SK-N-MC (cell line): ENCODE data around the gene ALPK1.
"Not testable (repeated sequence)": the region's sequence is repeated elsewhere in the genome, so short reads cannot be mapped to it uniquely, and the experiment has no call there.

Experiments
- DNase-seq: peaks from one replicate; pipeline ENCODE4 v3.0.0-alpha.2; 2011; ENCODE audit warnings: low read depth, low spot score
- H3K27ac ChIP-seq: fragments of 200-600 bp; sonication (generic); 2 replicates; pipeline ENCODE4 v1.5.1; 2016; ENCODE audit warnings: mixed run types
- H3K36me3 ChIP-seq: fragments of 200-600 bp; sonication (generic); 2 replicates; pipeline ENCODE4 v1.6.1; 2017; ENCODE audit warnings: antibody characterized with exemption, low read length, mixed read lengths; ENCODE audit not compliant: insufficient read depth
- H3K4me3 ChIP-seq: fragments of 200-600 bp; sonication (generic); 2 replicates; pipeline ENCODE4 v1.5.1; 2016
- H3K9ac ChIP-seq: fragments of 200-600 bp; sonication (generic); 2 replicates; pipeline ENCODE4 v1.8.0; 2017; ENCODE audit warnings: mixed run types, mixed read lengths; ENCODE audit not compliant: insufficient read length
- H3K9me3 ChIP-seq: fragments of 200-600 bp; sonication (generic); 2 replicates; pipeline ENCODE4 v1.6.1; 2017; ENCODE audit warnings: low read depth, mild to moderate bottlenecking, antibody characterized with exemption, low read length, moderate library complexity, mixed read lengths
- EZH2 ChIP-seq: fragments of 200-600 bp; sonication (generic); IDR thresholded peaks from one replicate; pipeline ENCODE4 v1.6.1; 2017; ENCODE audit warnings: antibody characterized with exemption
- FOXP2 ChIP-seq: optimal IDR thresholded peaks from 2 replicates; pipeline ENCODE3; 2011; ENCODE audit warnings: mild to moderate bottlenecking, moderate library complexity; ENCODE audit not compliant: insufficient read depth; ENCODE audit errors: extremely low read length, control extremely low read depth
- POLR2AphosphoS5 ChIP-seq: IDR thresholded peaks from 2 replicates; pipeline ENCODE4 v1.6.1; 2012; ENCODE audit warnings: mild to moderate bottlenecking, low read depth, low read length, borderline replicate concordance

Gene ALPK1

DNA sequence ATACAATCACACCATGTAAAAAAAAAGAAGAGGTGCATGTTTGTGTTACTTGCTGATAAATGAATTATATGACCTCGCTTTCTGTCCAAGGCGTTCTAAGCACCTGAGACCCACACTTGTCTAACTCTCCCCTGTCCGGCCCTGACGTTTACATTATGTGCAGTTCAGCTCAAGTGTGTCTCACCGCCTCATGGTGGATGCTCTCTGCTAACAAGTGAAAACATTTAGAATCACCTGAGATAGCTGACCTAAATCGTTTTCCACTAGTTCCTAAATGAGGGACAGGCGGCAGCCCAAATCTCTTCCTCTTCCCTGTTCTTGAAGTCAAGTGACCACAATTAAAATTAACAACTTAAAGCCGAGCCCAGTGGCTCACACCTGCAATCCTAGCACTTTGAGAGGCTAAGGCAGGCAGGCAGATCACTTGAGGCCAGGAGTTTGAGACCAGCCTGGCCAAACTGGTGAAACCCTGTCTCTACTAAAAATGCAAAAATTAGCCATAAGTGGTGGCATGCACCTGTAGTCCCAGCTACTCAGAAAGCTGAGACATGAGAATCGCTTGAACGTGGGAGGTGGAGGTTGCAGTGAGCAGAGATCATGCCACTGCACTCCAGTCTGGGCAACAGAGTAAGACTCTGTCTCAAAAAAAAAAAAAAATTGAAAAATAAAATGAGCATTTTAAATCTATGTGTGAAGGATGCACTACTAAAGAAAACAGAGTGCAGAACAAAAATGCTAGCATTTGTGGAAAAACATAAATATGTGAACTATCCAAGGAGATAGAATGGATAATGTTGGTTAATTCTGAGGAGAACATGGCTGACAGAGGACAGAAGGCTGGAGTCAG is 7.5 kb upstream of the ALPK1 start:
- H3K27ac ChIP-seq: no peak overlapping the region
- no peak for DNase-seq
- no peak for TF ChIP-seq FOXP2
- TF ChIP-seq POLR2AphosphoS5: no peak
- no peak for TF ChIP-seq EZH2
- H3K9ac ChIP-seq: no peak overlapping the region
- H3K9me3 ChIP-seq: no peaks in the 10 kb centered on the region
- H3K4me3 ChIP-seq: no peak overlapping the region
- no peaks in the 10 kb centered on the region for H3K36me3 ChIP-seq

DNA sequence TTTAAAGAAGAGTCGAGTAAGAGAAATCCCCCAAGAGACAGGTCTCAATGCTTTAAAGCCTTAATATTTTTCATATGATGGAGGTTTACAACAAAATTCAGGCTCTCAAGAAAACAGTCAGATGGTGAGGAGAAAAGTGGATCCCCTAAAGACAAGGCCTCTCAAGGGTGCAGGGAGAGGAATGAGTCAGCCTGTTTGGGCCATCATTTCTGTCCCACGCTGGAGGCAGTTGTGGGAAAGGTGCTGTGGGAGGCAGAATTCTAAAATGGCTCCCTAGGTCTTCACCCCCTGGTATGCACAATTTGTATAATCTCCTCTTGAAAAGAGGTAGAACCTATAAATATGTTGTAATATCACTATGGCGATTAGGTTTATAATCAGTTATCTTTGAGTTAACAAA is 6.8 kb upstream of the ALPK1 start:
- no peak overlapping the region for H3K9ac ChIP-seq
- no peaks in the 10 kb centered on the region for H3K36me3 ChIP-seq
- no peaks in the 10 kb centered on the region for H3K9me3 ChIP-seq
- H3K4me3 ChIP-seq: no peak overlapping the region
- DNase-seq: no peak
- no peak overlapping the region for H3K27ac ChIP-seq
- TF ChIP-seq EZH2 (no peak), FOXP2 (no peak), POLR2AphosphoS5 (no peak)

DNA sequence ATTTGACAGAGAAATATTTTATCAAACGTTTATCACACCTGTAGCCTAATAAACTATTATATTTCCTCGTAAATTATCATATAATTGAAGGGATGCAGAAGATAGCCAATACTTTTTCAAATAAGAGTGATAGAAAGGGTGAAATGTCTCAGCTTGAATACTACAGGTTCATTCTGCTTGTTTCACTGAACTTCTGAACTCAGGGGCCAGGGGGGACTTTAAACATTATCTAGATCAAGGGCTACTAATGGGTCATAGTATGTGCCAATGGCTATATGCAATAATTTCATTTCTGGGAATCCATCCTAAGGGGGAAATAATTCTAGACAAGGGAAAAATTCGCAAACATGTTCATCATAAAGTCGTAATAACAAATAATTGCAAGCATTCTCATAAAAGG is 2.6 kb downstream of the ALPK1 start:
- peaks cover 4% of the 10 kb centered on the region; the same call in 1 of the 2 replicates for H3K36me3 ChIP-seq
- H3K27ac ChIP-seq: no peak overlapping the region
- TF ChIP-seq FOXP2 (no peak), EZH2 (no peak), POLR2AphosphoS5 (no peak)
- H3K9me3 ChIP-seq: no peaks in the 10 kb centered on the region
- no peak overlapping the region for H3K4me3 ChIP-seq
- no peak overlapping the region for H3K9ac ChIP-seq
- no peak for DNase-seq

DNA sequence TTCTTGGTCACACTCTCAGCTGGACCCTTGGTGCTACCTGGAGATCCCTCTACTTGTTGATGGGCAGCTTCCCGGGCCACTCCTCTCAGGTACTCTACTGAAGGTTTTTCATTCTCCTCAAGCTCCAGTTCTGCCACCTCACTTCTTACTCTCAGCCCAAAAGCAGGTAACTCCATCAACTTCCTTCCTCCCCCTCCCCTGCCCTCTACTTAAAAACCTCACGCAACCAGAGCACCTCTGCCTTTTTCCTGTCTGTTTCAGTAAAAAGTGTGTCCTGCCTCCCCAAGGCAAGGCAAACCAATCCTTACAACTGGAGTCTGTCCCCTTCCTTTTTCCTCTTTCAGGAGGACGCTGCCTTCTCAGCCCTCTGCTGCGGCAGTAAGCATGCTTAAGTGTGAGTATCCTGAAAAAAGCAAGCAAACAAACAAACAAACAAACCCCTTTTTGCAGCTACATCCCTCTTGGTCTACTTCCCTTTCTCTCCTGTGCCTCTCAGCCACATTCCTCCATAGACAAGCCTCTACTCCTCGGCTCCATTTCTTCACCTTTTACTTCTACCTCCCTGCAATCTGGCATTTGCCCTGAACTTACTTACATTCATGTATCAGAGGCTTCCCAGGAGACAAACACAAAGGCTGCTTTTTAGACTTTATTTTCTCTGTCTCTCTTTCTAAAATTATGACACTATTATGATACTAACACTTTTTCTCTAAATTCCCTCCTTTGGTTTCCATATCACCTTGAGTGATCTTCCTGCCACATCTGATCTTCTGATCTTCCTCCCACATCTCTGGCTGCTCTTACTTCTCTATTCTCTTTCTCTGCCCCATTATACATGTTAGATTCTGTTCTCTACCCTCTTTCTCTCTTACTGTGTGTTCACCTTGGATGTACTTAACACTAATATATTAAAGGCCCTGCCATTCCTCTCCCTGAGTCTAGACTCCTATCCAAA is 5.4 kb downstream of the ALPK1 start:
- Histone ChIP-seq H3K4me3 (no peak overlapping the region), H3K27ac (no peak overlapping the region), H3K9me3 (no peaks in the 10 kb centered on the region), H3K36me3 (peaks cover 4% of the 10 kb centered on the region; the same call in 1 of the 2 replicates), H3K9ac (no peak overlapping the region)
- no peak for DNase-seq
- no peak for TF ChIP-seq FOXP2
- TF ChIP-seq EZH2: no peak
- TF ChIP-seq POLR2AphosphoS5: no peak

DNA sequence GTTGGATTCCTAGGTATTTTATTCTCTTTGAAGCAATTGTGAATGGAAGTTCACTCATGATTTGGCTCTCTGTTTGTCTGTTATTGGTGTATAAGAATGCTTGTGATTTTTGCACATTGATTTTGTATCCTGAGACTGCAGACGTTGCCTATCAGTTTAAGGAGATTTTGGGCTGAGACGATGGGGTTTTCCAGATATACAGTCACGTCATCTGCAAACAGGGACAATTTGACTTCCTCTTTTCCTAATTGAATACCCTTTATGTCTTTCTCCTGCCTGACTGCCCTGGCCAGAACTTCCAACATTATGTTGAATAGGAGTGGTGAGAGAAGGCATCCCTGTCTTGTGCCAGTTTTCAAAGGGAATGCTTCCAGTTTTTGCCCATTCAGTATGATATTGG is 8.3 kb downstream of the ALPK1 start:
- not testable (repeated sequence) for H3K27ac ChIP-seq, DNase-seq, H3K4me3 ChIP-seq, H3K9ac ChIP-seq, H3K9me3 ChIP-seq, H3K36me3 ChIP-seq

DNA sequence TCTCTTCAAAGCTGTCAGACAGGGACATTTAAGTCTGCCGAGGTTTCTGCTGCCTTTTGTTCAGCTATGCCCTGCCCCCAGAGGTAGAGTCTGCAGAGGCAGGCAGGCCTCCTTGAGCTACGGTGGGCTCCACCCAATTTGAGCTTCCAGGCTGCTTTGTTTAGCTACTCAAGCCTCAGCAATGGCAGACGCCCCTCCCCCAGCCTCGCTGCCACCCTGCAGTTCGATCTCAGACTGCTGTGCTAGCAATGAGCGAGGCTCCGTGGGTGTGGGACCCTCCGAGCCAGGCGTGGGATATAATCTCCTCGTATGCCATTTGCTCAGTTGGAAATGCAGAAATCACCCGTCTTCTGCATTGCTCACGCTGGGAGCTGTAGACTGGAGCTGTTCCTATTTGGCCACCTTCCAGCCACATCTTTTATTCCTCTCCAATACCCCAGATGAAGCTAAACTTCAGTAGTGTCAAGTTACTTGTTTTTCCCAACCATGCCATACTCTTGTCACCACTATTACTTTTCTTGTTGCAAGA is 12.2 kb downstream of the ALPK1 start:
- H3K36me3 ChIP-seq, H3K9me3 ChIP-seq, H3K9ac ChIP-seq: not testable (repeated sequence)
- DNase-seq: peak; percentile 20
- H3K4me3 ChIP-seq: peak overlapping the region; percentile 74
- H3K27ac ChIP-seq: peak overlapping the region; percentile 31; the same call in 1 of the 2 replicates

DNA sequence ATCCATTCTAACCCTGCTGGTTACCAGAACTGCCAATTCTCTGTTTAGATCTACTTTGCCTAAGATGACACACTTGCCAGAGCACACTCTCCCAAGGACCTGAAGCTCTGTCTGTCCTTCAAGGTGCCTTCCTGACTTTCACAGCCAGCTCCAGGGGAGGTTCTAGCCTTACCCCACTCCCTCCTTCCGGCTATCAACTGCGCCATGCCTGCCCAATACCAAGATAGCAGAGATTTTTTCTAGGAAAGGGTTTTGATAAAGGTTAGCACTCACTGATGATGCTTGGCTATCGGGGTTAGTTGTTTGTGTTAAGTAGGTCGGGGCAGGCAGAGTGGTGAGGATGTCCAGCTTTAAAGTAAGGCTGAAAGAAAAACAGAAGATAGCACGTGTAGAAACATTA is 14.3 kb downstream of the ALPK1 start:
- DNase-seq: no peak
- Histone ChIP-seq H3K9ac (no peak overlapping the region), H3K9me3 (no peaks in the 10 kb centered on the region), H3K27ac (no peak overlapping the region), H3K36me3 (no peaks in the 10 kb centered on the region), H3K4me3 (no peak overlapping the region)
- TF ChIP-seq POLR2AphosphoS5: no peak
- TF ChIP-seq EZH2: no peak
- TF ChIP-seq FOXP2: no peak

DNA sequence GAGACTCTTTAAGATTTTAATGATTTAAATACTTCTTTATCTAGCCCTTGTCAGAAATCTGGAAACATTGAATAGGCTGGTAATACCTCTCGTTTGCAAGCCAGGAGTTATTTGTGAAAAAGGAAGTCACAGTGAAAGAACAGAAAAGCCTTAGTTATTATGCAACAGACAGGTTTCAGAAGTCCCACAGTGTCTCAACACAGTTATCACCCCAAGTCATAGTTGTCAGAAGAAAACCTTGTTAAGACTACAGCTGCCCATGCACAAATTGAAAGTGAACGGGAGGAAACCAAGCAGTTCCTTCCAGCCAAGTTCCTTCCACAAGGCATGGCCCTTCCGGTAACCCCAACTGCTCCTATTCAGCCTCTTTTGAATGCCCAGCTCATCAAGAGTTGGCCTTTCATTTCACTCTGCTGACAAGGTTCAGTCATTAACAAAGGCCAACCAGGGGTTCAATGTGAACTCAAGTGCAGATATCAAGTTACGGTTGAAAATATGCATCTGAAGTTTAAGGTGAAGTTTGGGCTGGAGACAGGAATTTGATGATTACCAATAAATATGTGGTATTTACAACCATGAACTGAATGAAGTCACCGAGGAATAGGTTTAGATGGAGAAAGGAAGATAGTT is 15.6 kb downstream of the ALPK1 start:
- Histone ChIP-seq H3K4me3 (no peak overlapping the region), H3K9ac (no peak overlapping the region), H3K9me3 (no peaks in the 10 kb centered on the region), H3K27ac (no peak overlapping the region), H3K36me3 (no peaks in the 10 kb centered on the region)
- no peak for DNase-seq
- TF ChIP-seq FOXP2 (no peak), EZH2 (no peak), POLR2AphosphoS5 (no peak)

DNA sequence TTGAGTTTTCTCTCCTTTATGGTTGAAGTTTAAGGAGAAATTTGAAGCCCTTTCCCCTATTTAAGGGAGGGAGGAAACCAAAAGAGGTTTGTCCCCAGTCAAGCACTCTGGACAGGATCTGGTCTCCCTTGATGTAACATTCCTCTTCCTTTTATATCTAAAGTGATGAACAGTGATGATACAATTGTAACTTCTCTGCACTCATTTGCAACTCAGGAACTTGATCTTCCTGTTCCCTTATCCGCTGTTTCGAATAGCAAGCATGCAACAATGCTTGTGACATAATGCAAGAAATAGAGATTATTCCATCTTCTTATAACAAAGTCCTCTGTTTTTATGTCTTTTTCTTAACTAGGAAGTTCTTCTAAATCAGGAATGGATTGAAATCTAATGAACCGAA is 18.3 kb downstream of the ALPK1 start:
- TF ChIP-seq EZH2: no peak
- no peak for TF ChIP-seq FOXP2
- TF ChIP-seq POLR2AphosphoS5: no peak
- Histone ChIP-seq H3K36me3 (no peaks in the 10 kb centered on the region), H3K9ac (no peak overlapping the region), H3K27ac (no peak overlapping the region), H3K4me3 (no peak overlapping the region), H3K9me3 (no peaks in the 10 kb centered on the region)
- no peak for DNase-seq
